ENCODE results near the gene PCNA.
A peak's percentile ranks its signal among the peaks of the same experiment; 100 is the strongest.

The PCNA gene

GRCh38 chr20:5140195-5140594 lies 20.4 kb upstream of the PCNA start:
- no peaks in the 10 kb centered on the region for H3K9me3 ChIP-seq (ENCODE audit: control insufficient read depth in 1 of 2, low read length in 2 of 2)
- H3K4me1 ChIP-seq (ENCODE audit: control insufficient read depth in 1 of 2, insufficient read depth in 2 of 2, low read length in 2 of 2): peaks cover 8 to 41% of the 10 kb centered on the region in 2 donors
- H3K27me3 ChIP-seq (ENCODE audit: low read depth, low read length): no peaks in the 10 kb centered on the region
- no peak overlapping the region for H3K27ac ChIP-seq (ENCODE audit: low read length)
- H3K36me3 ChIP-seq (ENCODE audit: control insufficient read depth in 1 of 2, insufficient read depth in 2 of 2, low read length in 2 of 2): no peaks in the 10 kb centered on the region
- no peak overlapping the region for H3K4me3 ChIP-seq (ENCODE audit: low read depth in 1 of 2, low read length in 2 of 2)

DNA sequence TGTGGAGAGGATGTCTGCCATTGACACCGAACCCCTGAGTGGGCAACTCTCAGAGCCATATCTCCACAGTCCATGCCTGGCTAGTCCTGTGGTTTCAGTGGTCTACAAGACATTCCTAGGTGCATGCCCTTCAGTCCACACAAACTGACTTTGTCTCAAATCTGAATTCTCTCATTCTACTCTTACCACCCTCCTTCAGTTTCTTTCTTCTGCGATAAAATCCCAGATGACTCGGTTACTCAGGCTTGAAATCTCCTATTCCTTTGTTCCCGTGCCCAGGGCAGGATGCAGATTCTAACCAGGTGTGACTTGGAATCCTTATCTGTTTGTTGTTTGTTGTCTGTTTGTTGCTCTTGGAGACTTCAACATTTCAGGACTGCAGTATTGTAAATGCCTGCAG lies 16.3 kb upstream of the PCNA start:
- Histone ChIP-seq H3K27ac (ENCODE audit: low read length) (no peak overlapping the region), H3K27me3 (ENCODE audit: low read depth, low read length) (no peaks in the 10 kb centered on the region), H3K36me3 (ENCODE audit: control insufficient read depth in 1 of 2, insufficient read depth in 2 of 2, low read length in 2 of 2) (no peaks in the 10 kb centered on the region), H3K4me3 (ENCODE audit: low read depth in 1 of 2, low read length in 2 of 2) (no peak overlapping the region), H3K9me3 (ENCODE audit: control insufficient read depth in 1 of 2, low read length in 2 of 2) (no peaks in the 10 kb centered on the region), H3K4me1 (ENCODE audit: control insufficient read depth in 1 of 2, insufficient read depth in 2 of 2, low read length in 2 of 2) (peaks cover 9 to 35% of the 10 kb centered on the region in 2 donors)

GRCh38 chr20:5135363-5136012 lies 15.7 kb upstream of the PCNA start:
- H3K4me1 ChIP-seq (ENCODE audit: control insufficient read depth in 1 of 2, insufficient read depth in 2 of 2, low read length in 2 of 2): peaks cover 8 to 31% of the 10 kb centered on the region in 2 donors

GRCh38 chr20:5133998-5134397 lies 14.2 kb upstream of the PCNA start:
- no peak overlapping the region for H3K4me3 ChIP-seq (ENCODE audit: low read depth in 1 of 2, low read length in 2 of 2)
- peaks cover 3 to 33% of the 10 kb centered on the region in 2 donors for H3K4me1 ChIP-seq (ENCODE audit: control insufficient read depth in 1 of 2, insufficient read depth in 2 of 2, low read length in 2 of 2)
- no peak overlapping the region for H3K27ac ChIP-seq (ENCODE audit: low read length)
- H3K36me3 ChIP-seq (ENCODE audit: control insufficient read depth in 1 of 2, insufficient read depth in 2 of 2, low read length in 2 of 2): no peaks in the 10 kb centered on the region
- H3K27me3 ChIP-seq (ENCODE audit: low read depth, low read length): no peaks in the 10 kb centered on the region
- no peaks in the 10 kb centered on the region for H3K9me3 ChIP-seq (ENCODE audit: control insufficient read depth in 1 of 2, low read length in 2 of 2)

More at GRCh38 chr20:5135363-5136012, 15.7 kb upstream of the PCNA start:
- no peak overlapping the region for H3K27ac ChIP-seq (ENCODE audit: low read length)
- H3K36me3 ChIP-seq (ENCODE audit: control insufficient read depth in 1 of 2, insufficient read depth in 2 of 2, low read length in 2 of 2): no peaks in the 10 kb centered on the region
- no peaks in the 10 kb centered on the region for H3K27me3 ChIP-seq (ENCODE audit: low read depth, low read length)
- H3K9me3 ChIP-seq (ENCODE audit: control insufficient read depth in 1 of 2, low read length in 2 of 2): no peaks in the 10 kb centered on the region
- no peak overlapping the region for H3K4me3 ChIP-seq (ENCODE audit: low read depth in 1 of 2, low read length in 2 of 2)

DNA sequence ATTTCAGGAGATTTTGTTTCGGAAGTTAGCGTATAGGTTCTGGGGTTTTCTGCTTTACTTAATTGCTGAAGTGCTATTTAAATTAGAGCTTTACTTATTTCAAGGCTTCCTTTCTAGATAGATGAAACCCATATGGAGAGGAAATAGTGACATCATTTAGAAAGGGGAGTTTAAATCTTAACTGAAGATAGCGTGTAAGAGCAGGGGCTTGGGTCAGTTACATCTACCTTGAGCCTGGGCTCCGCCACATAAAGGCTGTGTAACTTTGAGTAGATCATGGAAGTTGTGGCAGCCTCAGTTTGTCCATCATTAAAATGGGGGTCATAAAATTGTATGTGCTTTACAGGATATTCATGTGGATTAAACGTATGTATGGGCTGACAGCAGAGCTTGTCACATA lies 11.7 kb upstream of the PCNA start:
- no peaks in the 10 kb centered on the region for H3K36me3 ChIP-seq (ENCODE audit: control insufficient read depth in 1 of 2, insufficient read depth in 2 of 2, low read length in 2 of 2)
- H3K9me3 ChIP-seq (ENCODE audit: control insufficient read depth in 1 of 2, low read length in 2 of 2): no peaks in the 10 kb centered on the region
- H3K27ac ChIP-seq (ENCODE audit: low read length): peak overlapping the region; percentile 76
- H3K27me3 ChIP-seq (ENCODE audit: low read depth, low read length): no peaks in the 10 kb centered on the region
- H3K4me3 ChIP-seq (ENCODE audit: low read depth in 1 of 2, low read length in 2 of 2): no peak overlapping the region
- peaks cover 3 to 39% of the 10 kb centered on the region in 2 donors for H3K4me1 ChIP-seq (ENCODE audit: control insufficient read depth in 1 of 2, insufficient read depth in 2 of 2, low read length in 2 of 2)

DNA sequence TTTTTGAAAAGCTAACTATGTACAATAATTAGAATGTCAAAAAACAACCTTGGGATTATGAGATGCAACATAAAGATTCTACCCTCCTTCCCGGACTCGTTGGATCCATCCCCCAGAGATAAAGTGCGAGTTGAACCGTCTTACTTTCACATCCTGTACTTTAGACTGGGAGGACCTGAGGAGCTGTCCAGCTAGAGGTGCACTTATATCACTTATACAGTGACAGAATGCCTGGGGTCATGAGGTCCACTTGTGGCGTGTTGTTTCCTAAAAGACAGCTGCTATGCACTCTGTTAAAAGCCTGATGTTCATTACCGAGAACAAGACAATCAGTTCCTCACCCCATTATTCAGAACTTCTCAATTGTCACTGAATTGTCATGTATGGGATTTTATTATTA lies 9.1 kb upstream of the PCNA start:
- Histone ChIP-seq H3K36me3 (ENCODE audit: control insufficient read depth in 1 of 2, insufficient read depth in 2 of 2, low read length in 2 of 2) (no peaks in the 10 kb centered on the region), H3K9me3 (ENCODE audit: control insufficient read depth in 1 of 2, low read length in 2 of 2) (no peaks in the 10 kb centered on the region), H3K27me3 (ENCODE audit: low read depth, low read length) (no peaks in the 10 kb centered on the region), H3K4me3 (ENCODE audit: low read depth in 1 of 2, low read length in 2 of 2) (no peak overlapping the region), H3K4me1 (ENCODE audit: control insufficient read depth in 1 of 2, insufficient read depth in 2 of 2, low read length in 2 of 2) (peaks cover 0 to 30% of the 10 kb centered on the region in 2 donors), H3K27ac (ENCODE audit: low read length) (peak overlapping the region; percentile 83)

DNA sequence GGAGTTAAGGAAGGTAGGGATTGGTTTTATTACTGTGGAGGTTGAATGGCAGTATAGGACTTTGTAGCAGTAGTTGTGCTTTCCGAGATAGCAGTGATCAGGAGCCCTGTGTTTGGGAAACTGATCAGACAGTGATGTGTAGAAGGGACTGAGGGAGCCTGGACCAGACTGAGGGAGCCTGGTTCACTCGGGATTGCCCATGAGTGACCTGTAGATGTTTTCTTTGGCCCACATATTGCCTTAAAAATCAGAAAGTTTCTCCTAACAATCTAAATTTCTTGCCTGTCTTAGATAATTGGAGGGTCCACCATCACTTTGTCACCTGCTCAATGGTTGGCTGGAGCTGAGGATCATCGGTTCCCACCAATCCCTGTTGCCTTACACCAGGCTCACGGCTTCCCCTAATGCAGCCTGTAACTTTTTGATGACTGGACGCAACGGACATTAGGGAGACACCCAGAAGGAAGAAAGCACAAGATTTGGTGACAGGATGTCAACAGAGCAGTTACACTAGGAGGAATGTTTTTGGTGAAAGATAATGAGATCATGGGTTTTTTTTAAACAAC lies 8.2 kb upstream of the PCNA start:
- no peaks in the 10 kb centered on the region for H3K9me3 ChIP-seq (ENCODE audit: control insufficient read depth in 1 of 2, low read length in 2 of 2)
- H3K27ac ChIP-seq (ENCODE audit: low read length): peak overlapping the region; percentile 83
- H3K4me3 ChIP-seq (ENCODE audit: low read depth in 1 of 2, low read length in 2 of 2): peak overlapping the region; percentile 72 to 90
- H3K27me3 ChIP-seq (ENCODE audit: low read depth, low read length): no peaks in the 10 kb centered on the region
- peaks cover 0 to 30% of the 10 kb centered on the region in 2 donors for H3K4me1 ChIP-seq (ENCODE audit: control insufficient read depth in 1 of 2, insufficient read depth in 2 of 2, low read length in 2 of 2)
- no peaks in the 10 kb centered on the region for H3K36me3 ChIP-seq (ENCODE audit: control insufficient read depth in 1 of 2, insufficient read depth in 2 of 2, low read length in 2 of 2)

GRCh38 chr20:5127204-5127858 lies 7.6 kb upstream of the PCNA start:
- Histone ChIP-seq H3K27me3 (ENCODE audit: low read depth, low read length) (no peaks in the 10 kb centered on the region), H3K4me3 (ENCODE audit: low read depth in 1 of 2, low read length in 2 of 2) (peak overlapping the region; percentile 72 to 90), H3K27ac (ENCODE audit: low read length) (peak overlapping the region; percentile 83), H3K36me3 (ENCODE audit: control insufficient read depth in 1 of 2, insufficient read depth in 2 of 2, low read length in 2 of 2) (no peaks in the 10 kb centered on the region), H3K9me3 (ENCODE audit: control insufficient read depth in 1 of 2, low read length in 2 of 2) (no peaks in the 10 kb centered on the region), H3K4me1 (ENCODE audit: control insufficient read depth in 1 of 2, insufficient read depth in 2 of 2, low read length in 2 of 2) (peaks cover 0 to 30% of the 10 kb centered on the region in 2 donors)

DNA sequence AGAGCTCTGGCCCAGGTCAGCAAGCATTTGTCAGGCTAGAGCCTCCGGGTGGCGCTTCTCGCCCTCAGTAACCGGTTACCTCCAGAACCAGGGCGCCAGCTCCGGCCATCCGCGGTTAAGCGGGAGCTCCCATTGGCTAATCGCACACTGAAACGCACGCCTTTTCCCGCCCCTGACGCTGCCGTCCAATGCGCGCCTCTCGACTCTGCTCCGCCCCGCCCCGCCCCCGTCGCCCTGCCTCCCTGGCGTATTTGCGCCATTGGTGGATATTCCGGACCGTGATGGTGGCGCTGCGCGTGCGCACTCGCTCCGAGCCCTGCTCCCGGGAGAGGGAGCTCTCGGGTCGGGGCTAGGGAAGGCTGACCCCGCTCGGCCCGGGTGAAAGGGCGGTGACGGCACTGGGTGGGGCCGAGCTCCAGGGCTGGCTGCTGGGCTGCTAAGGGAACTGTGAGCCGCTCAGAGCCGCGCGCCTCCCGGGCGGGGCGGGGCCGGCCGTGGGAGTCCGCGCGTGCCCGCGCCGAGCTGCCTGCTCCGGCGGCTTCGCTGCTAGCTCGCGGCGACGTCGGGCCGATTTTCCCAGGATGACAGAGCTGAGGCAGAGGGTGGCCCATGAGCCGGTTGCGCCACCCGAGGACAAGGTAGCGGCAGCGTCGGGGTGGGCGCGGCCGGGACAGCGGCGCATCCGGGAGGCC lies 6.9 kb upstream of the PCNA start, which contains the start of gene CDS2:
Gene CDS2, plus strand, starts transcription at position 497 of the 692 bp plus-strand sequence. Its CDS starts 85 bp downstream, at position 582.
- Histone ChIP-seq H3K27me3 (ENCODE audit: low read depth, low read length) (no peaks in the 10 kb centered on the region), H3K36me3 (ENCODE audit: control insufficient read depth in 1 of 2, insufficient read depth in 2 of 2, low read length in 2 of 2) (no peaks in the 10 kb centered on the region), H3K27ac (ENCODE audit: low read length) (peak within 1 kb of the TSS; percentile 85), H3K4me1 (ENCODE audit: control insufficient read depth in 1 of 2, insufficient read depth in 2 of 2, low read length in 2 of 2) (peaks cover 0 to 26% of the 10 kb centered on the region in 2 donors), H3K4me3 (ENCODE audit: low read depth in 1 of 2, low read length in 2 of 2) (peak within 1 kb of the TSS; percentile 72 to 90), H3K9me3 (ENCODE audit: control insufficient read depth in 1 of 2, low read length in 2 of 2) (no peaks in the 10 kb centered on the region)

DNA sequence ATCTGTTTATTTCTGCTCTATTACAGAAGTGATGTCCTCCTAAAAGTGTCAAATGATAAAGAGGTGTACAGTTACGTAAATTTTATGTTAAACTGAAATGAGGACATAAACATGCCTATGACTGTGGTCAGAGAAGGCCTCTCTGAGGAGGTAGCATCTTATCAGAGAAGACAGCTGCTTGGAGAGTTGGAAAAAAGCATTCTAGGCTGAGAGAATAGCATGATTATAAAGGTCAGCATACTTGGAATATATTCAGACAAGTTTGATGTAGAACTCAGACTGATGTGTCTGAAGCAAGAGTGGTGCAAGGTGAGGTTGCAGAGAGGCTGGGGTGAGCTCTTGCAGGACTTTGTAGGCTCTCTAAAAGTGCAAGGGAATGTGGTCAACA lies 3.1 kb upstream of the PCNA start:
- H3K4me3 ChIP-seq (ENCODE audit: low read depth in 1 of 2, low read length in 2 of 2): no peak overlapping the region
- H3K36me3 ChIP-seq (ENCODE audit: control insufficient read depth in 1 of 2, insufficient read depth in 2 of 2, low read length in 2 of 2): no peaks in the 10 kb centered on the region
- H3K9me3 ChIP-seq (ENCODE audit: control insufficient read depth in 1 of 2, low read length in 2 of 2): no peaks in the 10 kb centered on the region
- peaks cover 10 to 20% of the 10 kb centered on the region in 2 donors for H3K4me1 ChIP-seq (ENCODE audit: control insufficient read depth in 1 of 2, insufficient read depth in 2 of 2, low read length in 2 of 2)
- H3K27me3 ChIP-seq (ENCODE audit: low read depth, low read length): no peaks in the 10 kb centered on the region
- H3K27ac ChIP-seq (ENCODE audit: low read length): no peak overlapping the region

DNA sequence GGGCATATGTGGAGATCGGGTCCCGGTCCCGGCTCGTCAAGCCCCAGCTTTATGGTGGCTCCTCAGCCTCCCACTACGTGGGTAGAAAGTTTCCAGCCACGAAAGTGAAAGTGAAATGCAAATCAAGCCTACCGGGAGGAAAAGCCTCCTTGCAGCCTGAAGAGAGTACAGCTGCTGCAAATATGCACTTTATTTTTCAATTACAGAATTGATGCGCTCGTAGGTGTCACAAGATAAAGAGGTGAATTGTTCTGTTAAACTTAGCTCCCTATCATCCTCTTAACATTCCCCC lies 373 bp upstream of the PCNA start:
- Histone ChIP-seq H3K9me3 (ENCODE audit: control insufficient read depth in 1 of 2, low read length in 2 of 2) (no peaks in the 10 kb centered on the region), H3K27me3 (ENCODE audit: low read depth, low read length) (no peaks in the 10 kb centered on the region), H3K27ac (ENCODE audit: low read length) (peak overlapping the region; percentile 92), H3K4me1 (ENCODE audit: control insufficient read depth in 1 of 2, insufficient read depth in 2 of 2, low read length in 2 of 2) (peaks cover 10 to 15% of the 10 kb centered on the region in 2 donors), H3K36me3 (ENCODE audit: control insufficient read depth in 1 of 2, insufficient read depth in 2 of 2, low read length in 2 of 2) (peaks cover 16 to 23% of the 10 kb centered on the region in 2 donors), H3K4me3 (ENCODE audit: low read depth in 1 of 2, low read length in 2 of 2) (peak overlapping the region; percentile 95 to 99)

Data from muscle layer of duodenum (tissue), 2 donors.